ENCODE results near the gene TRPM2.
"Not testable (repeated sequence)": the region's sequence is repeated elsewhere in the genome, so short reads cannot be mapped to it uniquely, and the experiment has no call there.

The TRPM2 gene

DNA sequence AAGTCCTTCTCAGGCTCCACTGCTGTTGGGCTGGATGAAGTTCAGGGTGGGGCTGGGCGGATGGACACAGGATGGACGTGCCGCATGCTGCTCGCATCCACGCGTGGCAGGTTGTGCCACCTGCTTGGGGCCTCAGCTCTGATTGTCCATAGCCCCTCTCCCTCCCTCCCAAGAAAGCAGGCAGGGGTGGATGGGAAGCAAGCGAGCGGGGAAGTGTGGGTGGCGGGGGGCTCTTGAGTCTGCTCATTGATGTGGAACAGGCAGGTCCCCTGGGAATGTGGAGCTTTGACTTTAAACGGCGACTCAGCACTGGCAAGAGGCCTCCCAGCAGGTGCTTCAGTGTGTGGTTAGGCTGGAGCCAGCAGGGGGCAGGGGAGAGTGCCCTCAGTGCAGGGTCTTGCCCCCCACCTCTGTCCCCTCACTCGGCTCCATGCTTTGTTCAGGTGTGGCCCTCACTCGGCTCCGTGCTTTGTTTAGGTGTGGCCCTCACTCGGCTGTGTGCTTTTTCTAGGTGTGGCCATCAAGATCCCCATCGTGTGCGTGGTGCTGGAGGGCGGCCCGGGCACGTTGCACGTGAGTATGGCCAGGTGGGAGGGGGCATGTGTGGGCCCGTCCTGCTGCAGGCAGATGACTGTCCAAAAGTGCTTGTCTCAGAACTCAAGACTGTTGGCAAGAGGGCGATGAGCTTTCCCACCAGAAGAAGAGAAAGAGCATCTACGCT, 23.9 kb downstream of the TRPM2 start:
- DNase-seq = no peak

DNA sequence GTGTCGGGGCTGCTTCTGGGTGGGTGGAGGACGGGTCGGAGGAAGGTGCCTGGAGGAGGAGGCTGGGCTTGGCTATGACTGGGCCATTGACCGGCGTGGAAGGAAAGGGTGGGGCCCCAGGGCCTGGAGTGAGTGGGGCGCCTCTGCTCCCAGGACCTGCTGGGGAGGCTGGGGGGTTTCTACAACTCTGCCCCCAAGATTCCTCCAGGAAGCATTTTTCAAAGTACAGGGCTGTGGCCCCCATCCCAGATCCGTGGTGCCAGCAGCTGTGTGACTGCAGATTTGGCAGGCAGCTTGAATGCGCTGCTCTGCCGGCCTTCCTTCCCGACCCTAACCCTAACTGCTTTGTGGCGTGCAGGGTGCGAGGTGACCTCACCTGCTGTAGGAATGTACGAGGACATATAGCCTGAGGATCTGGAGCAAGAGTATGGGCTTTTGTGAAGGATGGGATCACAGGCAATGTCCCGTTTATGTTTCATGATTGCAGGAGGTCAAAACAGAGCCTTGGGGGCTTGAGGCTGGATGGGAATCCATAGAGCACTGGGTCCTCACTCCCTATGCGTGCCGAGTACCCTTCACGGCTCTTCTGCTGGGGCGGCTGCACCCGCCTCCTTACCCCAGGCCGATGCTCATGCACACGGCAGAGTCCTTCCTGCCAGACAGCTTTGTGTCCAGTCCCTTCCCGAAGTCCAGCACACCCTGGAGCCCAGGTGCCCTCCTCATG, 24.7 kb downstream of the TRPM2 start:
- DNase-seq = no peak

GRCh38 chr21:44378646-44379514, 25.5 kb downstream of the TRPM2 start:
- no peak for DNase-seq

- no peak for DNase-seq
Measured at GRCh38 chr21:44379515-44379848, 26.1 kb downstream of the TRPM2 start.

- no peak for DNase-seq
Measured at GRCh38 chr21:44379991-44380865, 26.8 kb downstream of the TRPM2 start.

GRCh38 chr21:44380876-44381275, 27.5 kb downstream of the TRPM2 start:
- no peak for DNase-seq

GRCh38 chr21:44381874-44382273, 28.5 kb downstream of the TRPM2 start:
- no peak for DNase-seq

GRCh38 chr21:44382536-44382935, 29.1 kb downstream of the TRPM2 start:
- no peak for DNase-seq

DNA sequence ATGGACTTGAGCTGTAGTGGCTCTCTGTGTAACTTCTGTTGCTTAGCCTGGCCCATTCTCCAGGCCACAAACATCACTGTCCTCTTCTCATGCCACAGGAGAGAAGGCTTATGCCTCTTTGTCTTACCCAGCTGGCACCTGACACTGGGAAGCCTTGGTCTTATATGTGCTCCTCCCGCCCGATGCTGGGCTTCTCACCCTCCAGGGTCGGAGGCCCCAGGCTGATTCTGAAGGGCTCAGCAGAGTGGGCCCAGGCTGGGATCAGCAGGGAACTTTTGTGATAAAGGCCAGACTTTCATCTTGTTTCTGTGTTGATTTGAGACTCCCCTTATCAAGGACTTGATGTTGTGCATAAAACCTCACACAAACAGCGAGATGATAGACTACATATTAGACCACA, 29.8 kb downstream of the TRPM2 start:
- DNase-seq = no peak

DNA sequence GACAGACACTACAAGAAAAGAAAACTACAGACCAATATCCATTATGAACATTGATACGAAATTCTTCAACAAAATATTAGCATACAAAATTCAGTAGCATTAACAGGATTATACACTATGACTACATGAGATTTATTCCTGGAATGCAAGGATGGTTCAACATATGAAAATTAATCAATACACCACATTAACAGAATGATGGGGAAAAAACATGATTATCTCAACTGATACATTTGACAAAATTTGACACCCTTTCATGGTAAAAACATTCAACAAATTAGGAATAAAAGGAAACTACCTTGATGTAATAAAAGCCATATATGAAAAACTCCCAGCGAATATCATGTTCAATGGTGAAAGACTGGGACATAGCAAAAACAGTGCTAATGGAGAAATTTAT, 31.5 kb downstream of the TRPM2 start:
- no peak for DNase-seq

- no peak for DNase-seq
Measured at GRCh38 chr21:44389335-44389734, 35.9 kb downstream of the TRPM2 start.

GRCh38 chr21:44390886-44391285, 37.5 kb downstream of the TRPM2 start:
- DNase-seq = no peak

DNA sequence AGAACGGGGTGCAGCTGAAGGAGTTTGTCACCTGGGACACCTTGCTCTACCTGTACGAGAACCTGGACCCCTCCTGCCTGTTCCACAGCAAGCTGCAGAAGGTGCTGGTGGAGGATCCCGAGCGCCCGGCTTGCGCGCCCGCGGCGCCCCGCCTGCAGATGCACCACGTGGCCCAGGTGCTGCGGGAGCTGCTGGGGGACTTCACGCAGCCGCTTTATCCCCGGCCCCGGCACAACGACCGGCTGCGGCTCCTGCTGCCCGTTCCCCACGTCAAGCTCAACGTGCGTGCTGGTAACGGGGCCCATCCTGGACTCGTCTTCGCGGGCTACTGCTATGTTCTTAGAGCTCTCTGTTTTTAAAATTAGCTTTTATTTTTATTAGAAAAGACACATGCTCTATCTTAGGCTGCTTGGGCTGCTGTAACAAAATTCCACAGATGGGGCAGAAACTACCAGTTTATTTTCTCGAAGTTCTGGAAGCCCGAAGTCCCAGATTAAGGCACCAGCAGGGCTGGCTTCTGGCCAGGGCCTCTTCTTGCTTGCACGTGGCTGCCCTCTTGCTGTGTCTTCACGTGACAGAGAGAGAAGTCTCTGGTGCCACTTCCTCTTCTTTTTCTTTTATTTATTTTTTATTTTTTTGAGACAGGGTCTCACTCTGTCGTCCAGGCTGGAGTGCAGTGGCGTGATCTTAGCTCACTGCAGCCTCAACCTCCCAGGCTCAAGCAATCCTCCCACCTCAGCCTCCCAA, 38.1 kb downstream of the TRPM2 start:
- no peak for DNase-seq

GRCh38 chr21:44392185-44392584, 38.8 kb downstream of the TRPM2 start:
- no peak for DNase-seq

GRCh38 chr21:44392916-44393315, 39.5 kb downstream of the TRPM2 start:
- no peak for DNase-seq

GRCh38 chr21:44394733-44395132, 41.3 kb downstream of the TRPM2 start:
- no peak for DNase-seq

DNA sequence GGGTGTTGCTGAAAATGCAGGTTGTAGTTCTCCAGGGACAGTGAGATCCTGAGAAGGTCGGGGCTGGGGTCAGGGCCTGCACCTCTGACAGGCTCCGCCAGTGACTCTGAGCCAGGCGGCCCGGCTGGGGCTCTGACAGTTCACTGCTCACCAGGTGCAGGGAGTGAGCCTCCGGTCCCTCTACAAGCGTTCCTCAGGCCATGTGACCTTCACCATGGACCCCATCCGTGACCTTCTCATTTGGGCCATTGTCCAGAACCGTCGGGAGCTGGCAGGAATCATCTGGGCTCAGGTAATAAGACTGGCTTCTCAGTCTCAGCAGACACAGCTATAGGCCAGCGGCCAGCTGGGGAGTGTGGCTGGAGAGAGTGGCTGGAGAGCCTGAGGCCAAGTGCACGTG, 41.8 kb downstream of the TRPM2 start:
- DNase-seq = no peak

- DNase-seq = not testable (repeated sequence)
Measured at GRCh38 chr21:44396803-44397202, 43.4 kb downstream of the TRPM2 start.

DNA sequence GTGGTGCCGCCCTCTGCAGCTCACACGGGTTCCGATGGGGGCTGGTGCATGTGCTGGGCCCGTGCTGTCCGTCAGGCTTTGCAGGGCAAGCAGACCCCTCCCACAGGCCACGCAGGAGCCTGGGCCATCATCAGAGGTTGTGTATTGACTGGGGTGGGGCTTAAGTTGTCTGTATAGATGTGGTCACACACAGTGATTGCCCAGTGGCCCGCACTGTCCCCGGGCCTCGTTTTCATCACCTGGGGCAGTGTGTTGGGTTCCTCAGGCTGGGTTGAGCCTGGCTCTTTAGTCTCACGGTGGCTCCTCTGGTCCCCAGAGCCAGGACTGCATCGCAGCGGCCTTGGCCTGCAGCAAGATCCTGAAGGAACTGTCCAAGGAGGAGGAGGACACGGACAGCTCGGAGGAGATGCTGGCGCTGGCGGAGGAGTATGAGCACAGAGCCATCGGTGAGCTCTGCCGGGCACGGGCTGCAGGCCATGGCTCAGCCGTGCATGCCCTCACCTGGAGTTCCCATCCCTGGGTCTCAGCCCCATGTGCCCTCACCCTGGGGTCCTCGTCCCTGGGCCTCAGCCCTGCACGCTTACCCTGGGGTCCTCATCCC, 44.1 kb downstream of the TRPM2 start:
- no peak for DNase-seq

DNA sequence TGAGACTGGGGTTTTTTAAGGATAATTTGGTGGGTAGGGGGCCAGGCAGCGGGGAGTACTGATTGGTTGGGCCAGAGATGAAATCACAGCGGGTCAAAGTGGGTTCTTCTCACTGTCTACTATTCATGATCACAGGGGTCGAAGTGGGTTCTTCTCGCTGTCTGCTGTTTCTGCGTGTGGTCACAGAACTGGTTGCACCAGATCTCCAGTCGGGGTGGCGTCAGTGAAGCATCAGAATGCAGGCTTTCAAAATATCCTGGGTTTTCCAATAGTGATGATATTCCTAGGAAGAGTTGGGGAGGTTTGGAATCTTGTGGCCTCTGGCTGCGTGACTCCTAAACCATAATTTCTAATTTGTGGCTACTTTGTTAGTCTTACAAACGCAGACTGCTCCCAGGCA, 45.1 kb downstream of the TRPM2 start:
- DNase-seq = no peak

- no peak for DNase-seq
Measured at GRCh38 chr21:44399151-44399954, 45.9 kb downstream of the TRPM2 start.
